ENCODE results near the gene AGAP1. TPM values are rescaled to one million over a fixed set of nuclear protein-coding genes. Genes with fewer than 3 reads are reported as not detected.

Gene AGAP1
- total RNA-seq, 1 donor from 2014 or later: 46.3 TPM

- H3K4me3 Mint-ChIP-seq: no peak overlapping the region
- no peak for TF ChIP-seq CTCF (conservative IDR thresholded peaks at IDR 0.05)
- peaks cover 4% of the 10 kb centered on the region for H3K9me3 Mint-ChIP-seq
- H3K4me1 Mint-ChIP-seq (ENCODE audit: unreplicated experiment): no peaks in the 10 kb centered on the region
- no peaks in the 10 kb centered on the region for H3K27me3 Mint-ChIP-seq
- H3K27ac Mint-ChIP-seq: no peak overlapping the region
- H3K36me3 Mint-ChIP-seq: peaks cover 5% of the 10 kb centered on the region
- no peak for DNase-seq (ENCODE audit: extremely low spot score, unreplicated experiment)
Observed at GRCh38 chr2:235876099-235876679, 382.3 kb downstream of the AGAP1 start.

- no peak overlapping the region for H3K27ac Mint-ChIP-seq
- H3K4me3 Mint-ChIP-seq: no peak overlapping the region
- no peak for TF ChIP-seq CTCF (conservative IDR thresholded peaks at IDR 0.05)
- H3K9me3 Mint-ChIP-seq: no peaks in the 10 kb centered on the region
- no peaks in the 10 kb centered on the region for H3K4me1 Mint-ChIP-seq (ENCODE audit: unreplicated experiment)
- DNase-seq (ENCODE audit: extremely low spot score, unreplicated experiment): no peak
- no peaks in the 10 kb centered on the region for H3K27me3 Mint-ChIP-seq
- no peaks in the 10 kb centered on the region for H3K36me3 Mint-ChIP-seq
Observed at GRCh38 chr2:235877275-235877802, 383.5 kb downstream of the AGAP1 start.

GRCh38 chr2:235879116-235879515, 385.3 kb downstream of the AGAP1 start:
- no peak for DNase-seq (ENCODE audit: extremely low spot score, unreplicated experiment)
- Mint-ChIP-seq H3K4me1 (ENCODE audit: unreplicated experiment) (no peaks in the 10 kb centered on the region), H3K4me3 (no peak overlapping the region), H3K27ac (no peak overlapping the region), H3K9me3 (no peaks in the 10 kb centered on the region), H3K36me3 (peaks cover 4% of the 10 kb centered on the region), H3K27me3 (no peaks in the 10 kb centered on the region)
- no peak for TF ChIP-seq CTCF (conservative IDR thresholded peaks at IDR 0.05)

- Mint-ChIP-seq H3K27ac (no peak overlapping the region), H3K36me3 (peaks cover 23% of the 10 kb centered on the region), H3K27me3 (no peaks in the 10 kb centered on the region), H3K9me3 (no peaks in the 10 kb centered on the region), H3K4me1 (ENCODE audit: unreplicated experiment) (no peaks in the 10 kb centered on the region), H3K4me3 (no peak overlapping the region)
- DNase-seq (ENCODE audit: extremely low spot score, unreplicated experiment): no peak
- no peak for TF ChIP-seq CTCF (conservative IDR thresholded peaks at IDR 0.05)
Observed at GRCh38 chr2:235883675-235884074, 389.8 kb downstream of the AGAP1 start.

GRCh38 chr2:235889302-235889630, 395.4 kb downstream of the AGAP1 start:
- TF ChIP-seq CTCF (conservative IDR thresholded peaks at IDR 0.05): no peak
- Mint-ChIP-seq H3K27me3 (no peaks in the 10 kb centered on the region), H3K4me1 (ENCODE audit: unreplicated experiment) (no peaks in the 10 kb centered on the region), H3K9me3 (no peaks in the 10 kb centered on the region), H3K4me3 (no peak overlapping the region), H3K36me3 (peaks cover 42% of the 10 kb centered on the region), H3K27ac (no peak overlapping the region)
- DNase-seq (ENCODE audit: extremely low spot score, unreplicated experiment): no peak

Data from type B pancreatic cell (in vitro differentiated cells).